Astrocyte of the cerebellum (primary cell): ENCODE results near the gene COL4A2.

Experiments
- DNase-seq: peaks from one replicate; pipeline ENCODE4 v3.0.0-alpha.2; 2011; ENCODE audit warnings: low read depth
- H3K4me3 ChIP-seq: 2 replicates; pipeline ENCODE4 v1.5.1; 2011; ENCODE audit warnings: mild to moderate bottlenecking, low read depth, low read length, moderate library complexity
- in situ Hi-C: cut with HindIII; loops from 2 replicates; pipeline ENCODE4 v1.10.0; 2017; ENCODE audit warnings: low sequenced_read_pairs
- TF ChIP-seq, protein P1 (sequence below): IDR thresholded peaks from 2 replicates; pipeline ENCODE4 v1.5.1; 2012; ENCODE audit warnings: low read length, low read depth, moderate library complexity, mild to moderate bottlenecking; ENCODE audit errors: missing control alignments

COL4A2 gene

DNA sequence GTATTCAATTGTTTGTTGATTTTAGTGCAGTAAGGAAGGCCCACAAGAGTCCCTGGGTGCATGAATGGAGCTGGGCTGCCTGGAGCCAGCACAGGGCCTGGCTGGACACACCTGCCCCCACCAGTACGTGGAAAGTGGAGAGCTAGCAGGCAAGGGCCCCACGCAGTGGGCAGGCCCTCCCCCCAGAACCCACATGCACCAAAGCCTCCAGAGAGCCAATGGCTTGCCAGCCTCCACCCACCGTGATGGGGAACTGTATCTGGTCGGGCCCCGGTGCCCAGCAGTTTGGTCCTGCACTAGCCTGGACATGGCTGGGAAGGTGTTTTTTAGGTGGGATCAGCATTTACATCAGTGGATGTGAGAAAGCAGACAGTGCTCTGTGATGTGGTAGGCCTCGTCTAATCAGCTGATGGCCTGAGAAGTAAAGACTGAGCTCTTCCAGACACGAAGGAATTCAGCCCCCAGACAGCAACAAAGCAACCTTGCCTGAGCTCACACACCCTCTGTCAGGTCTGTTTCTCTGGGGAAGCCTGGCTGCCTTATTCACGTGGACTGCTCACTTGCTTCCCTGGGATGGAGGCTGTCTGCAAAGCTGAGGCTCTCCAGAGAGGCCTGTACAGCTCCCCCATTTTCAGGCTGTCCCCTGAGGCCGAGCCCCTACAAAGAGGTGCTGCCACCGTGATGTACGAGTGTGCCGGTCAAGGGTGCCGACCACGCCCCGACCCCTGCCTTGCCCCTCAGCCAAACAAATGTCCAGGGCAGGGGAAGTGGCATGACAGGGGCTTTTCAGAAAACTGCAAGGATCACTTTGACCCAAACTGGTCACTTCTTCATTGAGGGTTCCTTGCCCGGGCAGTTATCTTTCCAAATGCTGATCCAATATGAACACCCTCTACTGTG lies 226.9 kb downstream of the COL4A2 start:
- TF ChIP-seq, protein P1, sequence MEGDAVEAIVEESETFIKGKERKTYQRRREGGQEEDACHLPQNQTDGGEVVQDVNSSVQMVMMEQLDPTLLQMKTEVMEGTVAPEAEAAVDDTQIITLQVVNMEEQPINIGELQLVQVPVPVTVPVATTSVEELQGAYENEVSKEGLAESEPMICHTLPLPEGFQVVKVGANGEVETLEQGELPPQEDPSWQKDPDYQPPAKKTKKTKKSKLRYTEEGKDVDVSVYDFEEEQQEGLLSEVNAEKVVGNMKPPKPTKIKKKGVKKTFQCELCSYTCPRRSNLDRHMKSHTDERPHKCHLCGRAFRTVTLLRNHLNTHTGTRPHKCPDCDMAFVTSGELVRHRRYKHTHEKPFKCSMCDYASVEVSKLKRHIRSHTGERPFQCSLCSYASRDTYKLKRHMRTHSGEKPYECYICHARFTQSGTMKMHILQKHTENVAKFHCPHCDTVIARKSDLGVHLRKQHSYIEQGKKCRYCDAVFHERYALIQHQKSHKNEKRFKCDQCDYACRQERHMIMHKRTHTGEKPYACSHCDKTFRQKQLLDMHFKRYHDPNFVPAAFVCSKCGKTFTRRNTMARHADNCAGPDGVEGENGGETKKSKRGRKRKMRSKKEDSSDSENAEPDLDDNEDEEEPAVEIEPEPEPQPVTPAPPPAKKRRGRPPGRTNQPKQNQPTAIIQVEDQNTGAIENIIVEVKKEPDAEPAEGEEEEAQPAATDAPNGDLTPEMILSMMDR = no peak
- in situ Hi-C loops = no loop called here
- DNase-seq = no peak
- H3K4me3 ChIP-seq = no peak overlapping the region

DNA sequence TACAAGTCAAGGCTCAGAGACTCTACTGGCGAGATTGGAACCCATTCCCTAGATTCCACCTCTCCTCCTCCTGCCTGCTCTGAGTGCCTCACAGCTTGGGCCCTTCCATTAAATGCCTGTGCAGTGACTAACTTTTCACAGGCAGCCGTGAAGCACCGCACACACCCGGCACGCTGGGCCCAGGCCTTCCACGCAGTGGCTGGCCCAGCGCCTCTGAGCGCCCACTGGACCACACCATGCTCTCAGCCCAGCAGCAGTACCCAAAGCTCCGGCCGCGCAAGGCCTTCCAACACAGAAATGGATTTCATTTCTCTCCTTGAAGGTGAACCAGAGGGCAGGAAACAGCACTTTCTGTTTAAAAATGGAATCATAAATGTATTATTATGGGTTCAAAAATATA lies 228.4 kb downstream of the COL4A2 start:
- DNase-seq = no peak
- in situ Hi-C loops = no loop called here
- TF ChIP-seq, protein P1 = no peak
- H3K4me3 ChIP-seq = no peak overlapping the region

DNA sequence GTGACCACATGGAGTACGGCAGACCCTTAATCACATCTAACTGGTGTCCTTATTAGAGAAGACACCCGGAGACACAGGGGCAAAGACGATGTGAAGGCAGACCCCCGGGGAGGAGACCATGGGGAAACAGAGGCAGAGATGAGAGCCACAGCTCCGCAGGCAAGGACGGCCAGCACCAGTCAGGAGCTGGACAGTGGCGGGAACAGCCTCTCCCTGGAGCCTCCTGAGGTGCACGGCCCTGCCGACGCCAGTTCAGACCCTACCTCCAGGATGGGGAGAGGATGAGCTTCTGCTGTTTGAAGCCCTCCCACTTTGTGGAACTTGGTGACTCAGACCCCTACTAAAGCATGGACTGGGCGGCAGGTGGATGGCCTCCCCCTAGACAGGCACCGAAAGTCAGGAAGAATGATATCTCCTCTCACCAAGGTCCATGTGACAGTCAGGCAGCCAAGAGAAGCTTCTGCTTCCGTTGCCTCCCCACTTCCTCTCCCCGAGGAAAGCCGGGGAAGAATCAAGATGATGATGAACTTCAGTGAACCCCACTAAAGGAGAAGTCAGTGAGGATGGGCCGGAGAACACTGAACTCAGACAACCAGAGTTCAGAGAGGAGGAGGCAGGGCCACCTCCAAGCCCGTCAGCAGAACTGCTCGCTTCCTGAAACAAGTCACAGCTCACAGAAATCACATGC lies 229.1 kb downstream of the COL4A2 start:
- DNase-seq = no peak
- TF ChIP-seq, protein P1 = no peak
- in situ Hi-C loops = no loop called here
- no peak overlapping the region for H3K4me3 ChIP-seq

DNA sequence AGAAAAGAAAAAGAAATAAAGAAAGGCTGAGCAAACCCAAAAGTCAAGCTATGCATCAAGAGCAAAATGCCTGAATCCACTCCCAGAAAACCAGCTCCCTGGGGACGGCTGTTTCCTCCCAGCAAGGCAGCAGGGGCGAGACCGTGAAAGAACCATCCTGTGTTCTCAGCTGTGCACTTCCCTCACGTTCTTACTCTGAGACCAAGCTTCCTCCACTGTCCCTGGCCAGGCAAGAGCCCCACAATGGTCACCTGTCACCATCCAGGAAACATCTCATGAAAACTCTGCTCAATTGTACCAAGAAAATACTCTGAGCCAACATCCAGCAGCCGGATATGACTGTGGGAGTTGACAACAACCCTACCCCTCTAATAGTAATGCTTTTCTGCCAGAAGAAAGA lies 231.5 kb downstream of the COL4A2 start:
- H3K4me3 ChIP-seq = no peak overlapping the region
- DNase-seq = no peak
- in situ Hi-C loops = no loop called here
- TF ChIP-seq, protein P1 = no peak

DNA sequence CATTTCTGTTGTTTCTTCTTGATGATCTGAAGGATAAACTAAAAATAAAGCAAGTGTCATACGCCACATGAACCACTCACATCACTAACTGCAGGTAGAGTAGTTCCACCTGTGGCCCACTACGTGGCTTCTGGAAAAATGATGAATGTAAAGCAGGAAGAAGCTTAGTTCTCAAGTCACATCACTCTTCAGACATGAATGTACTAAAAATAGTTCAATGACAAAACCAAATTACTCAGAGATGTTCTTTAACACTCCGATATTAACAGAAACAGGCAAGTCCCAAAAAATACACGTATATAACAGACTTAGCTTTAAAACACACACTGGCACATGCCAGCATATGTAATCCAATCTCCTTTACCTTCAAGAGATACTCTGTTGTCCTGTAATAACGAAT lies 232.8 kb downstream of the COL4A2 start:
- DNase-seq = no peak
- no peak overlapping the region for H3K4me3 ChIP-seq
- TF ChIP-seq, protein P1 = no peak
- in situ Hi-C loops = no loop called here

DNA sequence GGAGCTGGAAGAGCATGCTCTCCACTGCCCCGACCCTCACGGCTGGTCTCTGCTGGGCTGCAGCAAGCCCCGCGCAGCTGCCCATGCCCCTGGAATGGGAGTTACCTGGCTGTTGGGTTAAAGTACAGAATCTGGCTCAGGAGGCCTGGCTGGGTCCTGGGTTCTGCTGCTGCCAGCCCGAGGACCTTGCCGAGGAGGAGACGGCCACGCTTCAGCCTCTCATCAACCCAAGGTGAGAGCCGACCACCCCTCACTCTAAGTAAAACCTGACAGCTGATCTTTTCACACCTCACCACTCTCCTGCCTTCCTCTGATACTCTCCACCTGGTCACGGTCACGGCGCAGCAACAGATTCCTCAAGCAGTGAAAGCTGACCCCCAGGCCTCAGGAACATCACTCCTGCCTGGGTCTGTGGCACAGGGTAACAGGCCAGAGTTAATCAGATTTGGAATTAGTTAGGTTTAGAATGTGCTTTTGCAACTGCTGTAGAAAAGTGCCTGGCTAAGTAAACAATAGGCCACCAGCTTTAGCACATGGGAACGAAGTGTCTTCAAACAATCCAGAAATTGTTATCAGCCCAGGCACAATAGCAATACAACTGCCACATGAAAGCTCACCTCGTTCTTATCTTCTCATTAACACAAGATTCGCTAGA lies 233.9 kb downstream of the COL4A2 start:
- no peak for DNase-seq
- TF ChIP-seq, protein P1 = no peak
- in situ Hi-C loops = no loop called here
- H3K4me3 ChIP-seq = no peak overlapping the region
